ENCODE results near the gene ANKDD1B.

GRCh38 chr5:75639535-75640311 is 28.5 kb downstream of the ANKDD1B start:
- TF ChIP-seq, protein P1, sequence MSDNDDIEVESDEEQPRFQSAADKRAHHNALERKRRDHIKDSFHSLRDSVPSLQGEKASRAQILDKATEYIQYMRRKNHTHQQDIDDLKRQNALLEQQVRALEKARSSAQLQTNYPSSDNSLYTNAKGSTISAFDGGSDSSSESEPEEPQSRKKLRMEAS (IDR thresholded peaks at IDR 0.05) = no peak
- TF ChIP-seq RAD21 (IDR thresholded peaks at IDR 0.05; ENCODE audit: low read depth) = no peak
- no peak for TF ChIP-seq EP300 (IDR thresholded peaks at IDR 0.05; ENCODE audit: borderline replicate concordance)
- no peak for TF ChIP-seq FOXM1 (IDR thresholded peaks at IDR 0.05; ENCODE audit: borderline replicate concordance, low read depth)

Measured in Ishikawa (cell line).